ENCODE data around the gene CEP83. TPM values are rescaled to one million over a fixed set of nuclear protein-coding genes. Genes with fewer than 3 reads are reported as not detected.

CEP83 gene
- total RNA-seq, 1 donor from 2014 or later: 4.7 TPM

DNA sequence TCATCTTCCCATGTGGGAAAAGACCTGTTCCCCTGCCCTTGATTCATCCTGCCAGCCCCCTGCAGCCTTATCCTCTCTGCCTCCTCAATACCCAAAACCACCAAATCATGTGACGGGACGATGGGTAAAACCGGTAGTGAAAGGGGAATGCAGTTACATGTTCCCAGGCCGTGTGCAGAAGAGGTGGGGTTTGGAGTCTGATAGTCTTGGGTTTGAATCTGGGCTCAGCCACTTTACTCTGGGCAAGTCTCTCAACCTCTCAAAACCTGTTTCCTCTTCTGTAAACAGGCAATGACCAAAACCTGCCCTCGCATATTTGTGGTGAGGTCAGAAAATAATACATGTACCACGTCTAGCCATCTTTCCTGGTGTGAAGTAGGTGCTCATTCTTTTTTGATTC, 188.3 kb downstream of the CEP83 start:
- no peak for DNase-seq (ENCODE audit: low read depth in 2 of 2)

DNA sequence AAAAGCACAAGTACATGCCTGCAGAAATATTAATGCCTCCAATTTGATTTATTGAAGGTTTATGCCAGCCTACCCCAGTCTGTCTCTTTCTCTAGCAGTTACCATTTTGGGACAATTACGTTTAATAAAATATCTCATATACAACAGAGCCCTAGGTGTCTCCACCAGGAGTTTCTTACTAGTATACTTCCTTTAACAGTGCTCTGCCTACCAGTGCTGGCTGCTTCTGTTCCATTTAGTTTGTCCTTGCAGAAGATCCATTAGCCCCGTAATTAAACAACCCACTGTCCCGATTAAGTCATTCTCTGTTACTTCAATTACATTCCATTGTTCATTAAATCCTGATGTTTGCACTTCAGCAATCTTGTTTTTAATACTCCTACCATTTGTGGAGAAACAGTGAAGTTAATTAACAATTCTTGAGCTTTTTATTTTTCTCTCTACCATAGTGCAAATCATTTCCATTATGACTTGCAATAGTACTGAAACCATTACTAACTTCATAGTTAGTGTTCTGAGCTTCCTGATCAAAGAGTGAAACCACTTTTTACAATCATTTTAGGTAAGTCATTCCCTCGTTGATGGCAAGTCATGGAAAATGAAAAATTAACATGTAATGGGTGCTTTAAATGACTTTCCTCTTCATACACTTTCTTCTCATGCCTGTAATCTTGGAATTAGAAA, 190.2 kb downstream of the CEP83 start:
- no peak for DNase-seq (ENCODE audit: low read depth in 2 of 2)

DNA sequence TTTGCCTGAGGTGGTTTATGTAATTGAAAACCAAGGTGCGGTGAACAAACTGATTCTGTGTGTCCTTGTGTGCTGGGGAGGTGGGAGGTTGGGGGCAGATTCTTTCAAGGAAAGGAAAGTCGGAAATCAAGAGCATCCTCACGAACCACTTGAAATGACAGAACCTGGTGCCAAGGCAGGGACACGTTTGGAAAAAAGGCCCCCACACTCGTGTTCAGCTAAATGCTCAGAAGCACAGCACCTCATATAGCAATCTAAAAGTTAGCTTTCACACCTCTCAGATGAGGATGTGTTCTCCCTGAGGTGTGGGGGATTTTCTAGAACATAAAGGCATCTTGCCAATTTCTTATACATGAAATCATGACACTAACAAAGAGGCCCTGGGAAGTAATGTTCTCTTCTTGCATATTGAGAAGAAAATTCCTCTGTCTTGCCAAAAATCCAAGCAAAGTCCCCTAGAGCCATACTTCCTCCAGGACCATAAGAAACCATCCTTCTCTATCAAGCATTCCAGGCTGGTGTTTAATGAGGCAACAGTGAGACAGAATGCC, 191.7 kb downstream of the CEP83 start:
- no peak for DNase-seq (ENCODE audit: low read depth in 2 of 2)

DNA sequence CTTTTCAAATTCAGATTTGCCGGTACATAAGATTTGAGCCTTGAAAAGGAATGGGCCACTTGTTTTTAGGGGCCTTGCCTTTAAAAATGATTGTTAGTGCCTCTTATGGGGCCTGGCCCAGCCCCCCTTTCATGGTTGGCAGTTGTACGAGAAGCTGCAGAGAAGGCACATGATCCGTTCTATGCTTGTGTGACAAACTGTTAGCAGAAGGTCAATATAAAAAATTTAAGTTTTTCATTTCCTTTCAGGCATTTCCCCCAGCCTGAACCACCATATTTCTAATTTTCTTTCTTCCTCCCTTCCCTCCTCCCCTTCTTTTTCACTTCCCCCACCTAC, 192.2 kb downstream of the CEP83 start:
- DNase-seq (ENCODE audit: low read depth in 2 of 2): no peak

DNA sequence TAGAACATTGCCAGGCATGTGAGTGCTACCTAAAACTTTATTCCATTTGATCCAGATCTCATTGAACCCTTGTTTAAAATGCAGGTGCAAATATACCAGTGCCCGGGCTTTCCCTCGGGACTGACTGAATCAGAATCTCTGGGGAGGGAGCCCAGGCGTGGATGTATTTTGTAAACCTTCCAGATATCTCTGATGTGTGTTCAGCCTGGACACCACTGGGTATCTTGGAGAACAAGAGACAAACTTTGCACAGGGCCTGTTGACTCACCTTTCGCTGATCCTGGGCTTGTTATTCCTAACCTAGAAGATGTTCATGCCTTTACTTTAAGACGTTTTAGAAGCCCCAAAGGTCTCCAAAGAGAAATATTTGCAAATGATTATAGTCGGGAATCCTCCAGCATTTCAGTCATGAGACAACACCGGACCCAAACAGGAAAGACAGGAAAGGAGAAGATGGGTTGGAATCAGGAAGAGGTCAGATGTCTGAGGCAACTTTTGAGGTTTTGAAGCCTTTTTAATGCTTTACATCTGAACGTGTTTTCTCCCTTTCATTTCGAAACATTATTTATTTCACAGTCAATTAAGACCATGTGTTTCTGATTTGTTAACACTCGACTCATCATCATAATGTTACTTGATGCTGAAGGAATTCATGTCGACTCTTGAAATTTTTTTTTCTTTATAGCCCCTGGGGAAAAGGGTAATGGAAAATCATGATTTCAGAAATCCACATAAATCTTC, 192.7 kb downstream of the CEP83 start:
- DNase-seq (ENCODE audit: low read depth in 2 of 2): no peak

DNA sequence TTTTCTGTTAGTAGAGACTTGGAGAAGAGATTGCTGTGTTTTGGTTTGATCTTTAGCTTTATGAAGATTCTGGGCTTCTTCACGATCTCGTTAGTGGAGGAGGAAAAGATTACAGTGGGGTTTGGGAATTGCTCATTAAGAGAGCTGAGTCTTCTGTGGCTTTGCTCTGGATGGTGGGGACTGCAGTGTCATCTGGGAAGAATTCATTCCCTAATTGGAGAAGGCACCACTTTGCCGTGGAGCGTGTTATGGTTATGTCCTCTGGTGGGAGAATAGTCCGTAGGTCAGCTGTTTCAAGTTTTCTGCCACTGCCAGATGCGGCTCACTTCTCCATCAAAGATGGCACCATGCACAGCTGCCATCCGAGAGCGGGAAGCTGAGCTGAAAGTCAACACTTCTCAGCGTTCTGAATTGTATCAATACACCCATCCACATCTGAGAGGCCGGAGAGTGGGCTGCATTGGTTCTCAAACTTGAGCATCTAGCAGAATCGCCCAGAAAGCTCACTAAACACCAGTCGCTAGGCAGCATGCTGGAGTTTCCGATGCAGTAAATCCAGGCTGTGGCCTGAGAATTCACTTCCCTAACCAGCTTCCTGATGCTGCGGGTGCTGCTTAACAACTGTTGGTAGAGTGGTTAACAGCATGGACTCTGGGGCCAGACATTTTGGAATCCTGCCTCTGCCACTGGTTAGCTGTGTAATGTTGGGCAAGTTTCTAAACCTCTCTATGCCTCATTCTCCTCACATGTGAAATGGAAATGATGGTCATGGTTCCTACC, 193.5 kb downstream of the CEP83 start:
- DNase-seq (ENCODE audit: low read depth in 2 of 2): no peak

DNA sequence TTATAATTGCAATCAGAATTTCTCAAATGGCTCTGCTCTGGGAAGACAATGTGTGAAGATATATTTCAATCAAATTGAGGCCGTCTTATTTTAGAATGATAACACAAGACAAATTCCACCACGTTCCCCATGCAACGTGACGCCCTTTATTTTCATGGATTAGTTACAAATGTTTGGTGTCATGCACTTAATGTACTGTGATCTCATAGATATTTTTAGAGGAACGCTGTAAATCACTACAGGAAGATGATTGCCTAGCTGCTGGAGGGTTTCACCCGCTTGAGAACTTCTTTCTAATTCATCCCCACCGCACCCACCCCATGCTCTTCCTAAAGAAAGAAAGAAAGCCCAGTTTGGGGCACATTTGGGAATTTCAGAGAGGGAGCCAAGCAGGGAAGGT, 194.1 kb downstream of the CEP83 start:
- no peak for DNase-seq (ENCODE audit: low read depth in 2 of 2)

DNA sequence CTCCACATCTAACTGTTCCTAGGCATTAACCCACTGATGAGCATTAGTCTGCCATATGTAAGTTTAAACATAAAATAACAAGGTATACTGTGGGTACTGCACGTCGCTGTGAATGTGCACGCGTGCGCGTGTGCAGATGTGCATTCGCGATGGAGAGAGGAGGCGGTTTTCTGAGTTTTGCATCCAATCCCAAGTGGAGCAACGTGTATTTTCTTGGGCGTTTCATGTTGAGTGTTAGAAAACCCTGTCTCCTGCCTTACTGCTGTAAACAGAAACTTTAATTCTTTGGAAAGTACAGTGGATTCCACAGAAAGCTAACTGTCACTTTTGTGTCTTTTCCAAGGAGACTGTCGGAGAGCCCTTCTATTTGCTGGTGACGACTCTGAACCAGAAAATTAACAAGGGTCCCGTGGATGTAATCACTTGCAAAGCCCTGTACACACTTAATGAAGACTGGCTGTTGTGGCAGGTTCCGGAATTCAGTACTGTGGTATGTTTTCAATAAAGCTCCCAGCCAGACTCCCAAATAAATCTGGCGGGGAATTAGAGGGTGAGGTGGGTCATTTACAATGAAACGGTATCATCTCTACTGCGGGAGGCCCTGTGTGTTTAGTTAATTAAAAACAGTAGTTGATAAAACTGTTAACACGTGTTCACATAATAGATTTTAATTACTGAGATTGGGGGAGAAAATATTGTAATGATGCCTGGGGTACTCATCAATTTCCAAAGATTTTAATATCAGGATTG, 194.8 kb downstream of the CEP83 start:
- no peak for DNase-seq (ENCODE audit: low read depth in 2 of 2)

DNA sequence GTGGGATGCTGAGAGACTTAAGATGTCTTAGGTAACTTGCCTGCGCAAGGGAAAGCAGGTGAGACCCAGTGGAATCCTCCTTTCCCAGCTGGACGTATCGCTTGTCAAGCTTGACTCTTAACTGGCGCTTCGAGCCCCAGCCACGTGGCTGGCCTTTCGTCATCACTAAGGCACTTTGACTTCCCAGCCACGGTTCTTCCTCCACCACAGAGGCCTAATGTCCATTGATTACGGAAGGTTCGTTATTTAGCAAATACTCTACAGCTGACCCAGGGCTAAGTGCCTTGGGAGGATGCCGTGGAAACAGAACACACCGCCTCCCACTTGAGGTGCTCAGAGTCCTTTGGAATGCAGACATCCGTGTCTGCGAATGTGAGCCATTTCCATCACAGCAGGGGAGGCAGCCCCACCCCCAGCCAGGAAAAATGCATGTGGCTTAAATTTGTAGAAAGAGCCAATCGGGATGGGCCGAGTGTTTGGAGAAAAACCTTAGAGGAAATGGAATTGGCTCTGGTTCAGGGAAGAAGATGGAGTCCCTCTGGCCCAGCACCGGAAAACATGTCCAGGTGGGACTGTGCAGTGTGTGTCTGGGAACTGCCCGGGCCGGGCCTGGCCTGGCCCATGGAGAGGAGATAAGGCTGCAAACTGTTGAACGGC, 195.6 kb downstream of the CEP83 start:
- DNase-seq (ENCODE audit: low read depth in 2 of 2): no peak

DNA sequence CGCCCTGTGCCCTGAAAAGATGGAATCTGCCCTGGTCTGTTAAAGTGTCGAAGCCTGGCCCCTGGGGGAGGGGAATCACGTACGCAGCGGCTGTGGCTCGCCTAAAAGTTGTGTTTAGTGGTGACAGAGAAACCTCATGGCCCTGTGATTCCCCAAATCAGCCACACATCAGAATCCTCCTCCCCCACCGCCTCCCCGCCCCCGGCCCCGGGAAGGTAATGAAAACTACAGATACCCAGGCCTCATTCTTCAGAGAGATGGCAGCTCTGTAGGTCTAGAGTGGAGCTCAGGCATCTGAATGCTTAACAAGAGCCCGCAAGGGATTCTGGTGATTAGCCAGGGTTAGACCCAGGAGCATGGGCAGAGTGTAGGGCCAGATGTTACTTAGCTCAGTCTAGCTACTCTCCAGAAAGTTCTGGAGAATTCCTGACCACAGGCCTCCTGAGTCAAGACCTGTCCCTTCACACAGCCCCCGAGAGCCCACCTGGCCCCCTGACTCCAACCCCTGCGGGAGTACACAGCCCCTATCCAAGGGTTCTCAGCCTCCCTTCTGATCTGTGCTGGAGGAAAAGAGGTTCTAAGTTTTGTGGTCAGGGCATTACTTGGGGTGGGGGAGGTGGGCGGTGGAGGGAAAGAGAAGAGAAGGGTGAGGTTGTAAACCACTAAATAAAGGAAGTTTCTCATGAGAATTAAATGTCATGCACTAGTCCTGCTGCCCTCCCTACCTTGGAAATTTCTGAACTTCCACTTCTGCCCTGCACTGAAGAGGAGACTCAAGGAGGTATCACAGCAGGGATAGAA, 196.5 kb downstream of the CEP83 start:
- no peak for DNase-seq (ENCODE audit: low read depth in 2 of 2)

DNA sequence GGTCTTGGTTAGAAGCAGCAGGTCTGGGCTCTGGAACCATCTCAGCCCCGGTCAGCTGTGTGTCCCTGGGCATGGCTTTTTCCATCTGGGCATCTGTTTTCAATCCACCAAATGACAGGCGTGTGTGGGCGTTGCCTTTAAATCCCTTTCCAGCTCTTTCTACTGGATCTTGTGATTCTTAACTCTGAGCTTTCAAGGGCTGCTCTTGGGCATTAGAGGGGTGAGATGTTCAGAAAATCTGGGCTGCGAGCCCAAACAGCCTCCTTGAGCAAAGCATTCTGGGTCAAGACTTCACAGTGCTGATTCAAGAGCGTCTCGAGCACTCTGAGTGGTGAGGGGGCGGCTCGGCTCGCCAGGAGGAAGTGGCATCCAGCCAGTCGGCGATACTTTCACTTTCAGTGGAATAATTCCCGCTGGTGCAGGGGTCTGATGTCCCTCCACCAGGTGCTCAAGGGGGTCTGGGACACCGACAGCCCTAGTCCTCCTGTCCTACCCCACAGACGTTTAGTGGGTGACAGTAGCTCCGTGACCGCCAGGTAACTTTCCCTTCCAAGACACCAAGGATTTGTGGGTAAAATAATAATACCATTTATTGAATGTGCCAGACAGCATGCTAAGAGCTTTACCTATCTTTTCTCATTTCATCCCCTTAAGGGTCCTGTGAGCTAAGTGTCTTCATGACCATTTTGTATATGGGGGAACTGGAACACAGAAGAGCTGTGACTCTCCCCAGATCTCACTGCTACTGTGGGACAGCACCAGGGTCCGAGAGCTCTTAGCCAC, 197.2 kb downstream of the CEP83 start:
- DNase-seq (ENCODE audit: low read depth in 2 of 2): peak in 1 of 2 donors; percentile 40

DNA sequence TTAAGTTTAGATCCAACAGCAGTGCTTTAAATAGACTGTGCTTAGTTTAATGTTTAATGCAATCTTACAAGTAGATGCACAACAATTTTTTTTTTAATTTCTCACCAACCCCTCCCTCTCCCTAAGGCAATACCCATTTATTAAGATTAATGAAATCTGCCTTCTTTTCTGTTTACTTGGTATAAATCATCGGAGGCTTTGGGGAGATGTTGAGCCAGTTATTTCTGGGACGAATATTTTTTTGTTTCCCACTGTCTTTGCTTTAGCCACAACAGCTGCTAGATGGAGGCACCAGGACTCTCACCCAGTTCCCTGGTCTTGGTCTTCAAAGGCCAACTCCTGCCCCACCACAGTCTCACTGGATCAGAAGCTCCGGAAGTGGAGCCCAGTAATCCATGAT, 197.9 kb downstream of the CEP83 start:
- DNase-seq (ENCODE audit: low read depth in 2 of 2): no peak

DNA sequence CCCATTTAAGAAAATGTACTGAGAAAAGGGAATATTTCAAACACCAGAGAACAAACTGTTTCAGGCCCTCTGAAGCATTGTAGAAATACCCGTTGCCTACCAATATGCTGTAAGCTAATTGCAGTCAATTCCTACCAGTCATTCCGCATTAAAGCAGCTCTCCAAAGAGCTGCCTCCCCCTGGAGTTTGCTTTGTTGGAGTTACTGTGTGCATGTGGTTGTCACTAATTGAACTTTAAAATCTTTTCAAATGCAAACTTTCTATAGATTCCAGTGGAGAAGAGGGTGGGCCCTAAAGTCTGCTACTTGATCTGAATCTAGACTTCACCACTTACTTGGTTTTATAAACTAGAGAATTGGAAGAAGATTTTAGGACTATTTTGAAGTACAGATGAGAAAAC, 198.5 kb downstream of the CEP83 start:
- DNase-seq (ENCODE audit: low read depth in 2 of 2): no peak

DNA sequence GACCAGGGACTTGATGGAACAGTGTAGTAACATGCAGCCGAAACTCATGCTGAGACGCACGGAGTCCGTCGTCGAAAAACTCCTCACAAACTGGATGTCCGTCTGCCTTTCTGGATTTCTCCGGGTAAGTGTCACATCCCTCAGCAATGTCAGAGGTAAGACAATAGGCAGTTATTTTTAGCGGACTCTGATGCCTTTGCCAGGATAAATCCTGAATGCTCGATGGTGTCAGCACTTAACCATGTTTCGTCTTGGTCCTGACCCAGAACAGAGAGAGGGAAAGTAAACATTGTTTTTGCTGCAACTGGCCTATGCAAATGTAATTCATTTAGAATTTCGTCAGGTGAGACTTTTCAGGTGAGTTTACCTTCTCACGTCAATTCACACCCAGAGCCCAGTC, 198.9 kb downstream of the CEP83 start:
- DNase-seq (ENCODE audit: low read depth in 2 of 2): no peak

DNA sequence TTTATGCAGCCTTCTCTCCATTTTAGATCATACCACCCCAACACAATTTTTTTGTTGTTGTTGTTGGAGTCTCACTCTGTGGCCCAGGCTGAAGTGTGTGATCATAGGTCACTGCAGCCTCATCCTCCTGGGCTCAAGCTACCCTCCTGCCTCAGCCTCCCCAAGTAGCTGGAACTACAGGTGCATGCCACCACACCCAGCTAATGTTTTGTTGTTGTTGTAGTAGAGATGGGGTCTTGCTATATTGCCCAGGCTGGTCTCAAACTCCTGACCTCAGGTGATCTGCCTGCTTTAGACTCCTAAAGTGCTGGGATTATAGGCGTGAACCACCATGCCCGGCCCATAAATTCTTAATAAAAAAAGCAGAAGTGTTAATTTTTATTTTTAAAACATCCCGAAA, 199.7 kb downstream of the CEP83 start:
- DNase-seq (ENCODE audit: low read depth in 2 of 2): no peak

DNA sequence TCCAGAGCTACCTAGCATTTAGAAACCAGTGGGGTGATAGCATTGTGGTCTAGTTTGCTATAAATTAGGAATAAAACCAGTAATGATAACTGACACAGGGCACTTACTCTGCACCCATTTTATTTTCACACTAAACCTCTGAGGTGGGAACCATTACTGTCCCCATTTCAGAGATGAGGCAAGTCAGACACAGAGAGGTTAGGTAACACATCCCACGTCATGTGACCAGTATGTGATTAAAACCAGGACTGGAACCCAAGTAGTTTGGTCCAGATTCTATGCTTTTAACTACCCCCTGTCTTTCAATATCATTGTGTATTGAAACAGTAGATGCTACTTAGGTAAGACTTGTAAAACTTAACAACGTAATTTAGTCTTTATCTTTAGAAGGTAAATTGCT, 201.1 kb downstream of the CEP83 start:
- no peak for DNase-seq (ENCODE audit: low read depth in 2 of 2)

All from dermis microvascular lymphatic vessel endothelial cell (primary cell).